ENCODE data around the gene MX1. TPM values are rescaled to one million over a fixed set of nuclear protein-coding genes. Genes with fewer than 3 reads are reported as not detected.

The MX1 gene
- total RNA-seq, 2 donors from 2014 or later: 7.0 to 14.8 TPM

GRCh38 chr21:41499920-41500319 is 73.9 kb downstream of the MX1 start:
- Histone ChIP-seq H3K4me1 (peaks cover 97% of the 10 kb centered on the region), H3K4me3 (no peak overlapping the region), H3K27me3 (no peaks in the 10 kb centered on the region), H3K36me3 (replicated peaks in 1 of 2; ENCODE audit: insufficient read depth in 1 of 2, low read depth in 2 of 2) (no peaks in the 10 kb centered on the region), H3K27ac (peak overlapping the region; percentile 83 to 98 (median 96)), H3K9me3 (no peaks in the 10 kb centered on the region)
- DNase-seq: peak in 1 of 4 donors; percentile 61
- ATAC-seq: no peak
- intact Hi-C loops (cut with DNase I): no loop called here
- WGBS, 2 donors: 27% methylated on average over 2 of the region's 2 CpGs
- TF ChIP-seq POLR2A (IDR thresholded peaks at IDR 0.05) (no peak), CTCF (IDR thresholded peaks at IDR 0.05) (no peak)

- Histone ChIP-seq H3K9me3 (no peaks in the 10 kb centered on the region), H3K4me1 (peaks cover 99% of the 10 kb centered on the region), H3K27me3 (no peaks in the 10 kb centered on the region), H3K36me3 (replicated peaks in 1 of 2; ENCODE audit: insufficient read depth in 1 of 2, low read depth in 2 of 2) (no peaks in the 10 kb centered on the region), H3K4me3 (no peak overlapping the region), H3K27ac (peak overlapping the region; percentile 83 to 98 (median 96))
- DNase-seq: no peak
- no peak for TF ChIP-seq CTCF (IDR thresholded peaks at IDR 0.05)
- no peak for TF ChIP-seq POLR2A (IDR thresholded peaks at IDR 0.05)
- intact Hi-C loops (cut with DNase I): no loop called here
- peak; percentile 28 for ATAC-seq
- WGBS, 2 donors: 22 to 35% methylated on average over 6 of the region's 6 CpGs
These were observed 74.3 kb downstream of the MX1 start for GRCh38 chr21:41500363-41500762.

DNA sequence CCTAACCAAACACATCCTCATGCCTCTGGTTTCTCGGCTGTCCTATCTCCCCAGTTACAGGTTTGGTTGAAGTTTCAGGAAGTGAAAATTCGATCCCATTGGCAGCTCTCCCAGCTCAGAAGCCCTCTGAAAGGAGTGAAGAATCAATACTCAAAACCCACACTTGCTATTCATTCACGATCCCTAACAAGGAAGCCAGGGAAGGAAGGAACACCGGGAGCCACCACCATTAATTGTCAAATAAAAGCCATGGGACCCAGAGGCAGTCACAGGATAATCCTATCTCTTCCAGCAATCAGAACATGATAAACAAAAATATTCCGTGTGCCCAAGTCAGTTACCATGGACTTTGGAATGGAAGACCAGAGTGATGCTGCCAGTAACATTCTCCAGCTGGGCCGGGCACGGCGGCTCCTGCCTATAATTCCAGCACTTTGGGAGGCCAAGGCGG is 74.9 kb downstream of the MX1 start:
- Histone ChIP-seq H3K4me1 (peaks cover 100% of the 10 kb centered on the region), H3K9me3 (no peaks in the 10 kb centered on the region), H3K4me3 (no peak overlapping the region), H3K27me3 (no peaks in the 10 kb centered on the region), H3K36me3 (replicated peaks in 1 of 2; ENCODE audit: insufficient read depth in 1 of 2, low read depth in 2 of 2) (no peaks in the 10 kb centered on the region), H3K27ac (peak overlapping the region; percentile 83 to 98 (median 96))
- DNase-seq (peak; percentile 66 to 80 (median 69)), ATAC-seq (peak; percentile 51)
- TF ChIP-seq POLR2A (IDR thresholded peaks at IDR 0.05): peak in 2 of 3 donors; percentile 12 to 15
- no peak for TF ChIP-seq CTCF (IDR thresholded peaks at IDR 0.05)
- intact Hi-C loops (cut with DNase I): no loop called here
- WGBS, 2 donors: 10 to 17% methylated on average over 9 of the region's 9 CpGs

DNA sequence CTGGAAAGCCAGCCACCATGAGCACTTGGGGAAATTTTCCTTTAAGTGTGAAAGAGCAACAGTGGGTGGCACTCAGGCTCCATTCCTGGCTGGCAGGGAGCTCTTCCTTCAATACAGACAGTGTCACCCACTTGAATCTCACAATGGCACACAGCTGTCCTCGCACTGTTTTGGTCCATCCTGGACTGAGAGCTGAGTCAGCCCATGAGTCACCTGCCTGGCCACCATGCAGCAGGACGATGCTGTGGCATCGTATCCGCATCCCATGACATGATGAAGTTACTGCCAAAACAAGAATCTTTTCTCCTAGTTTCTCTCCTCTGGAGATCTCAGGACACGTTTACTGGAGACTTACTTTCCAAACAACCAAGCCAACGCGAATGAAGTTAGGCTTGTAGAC is 75.9 kb downstream of the MX1 start:
- no peak for TF ChIP-seq POLR2A (IDR thresholded peaks at IDR 0.05)
- no peak for TF ChIP-seq CTCF (IDR thresholded peaks at IDR 0.05)
- WGBS, 2 donors: 47 to 57% methylated on average over 5 to 7 of the region's 7 CpGs
- intact Hi-C loops (cut with DNase I): no loop called here
- Histone ChIP-seq H3K9me3 (no peaks in the 10 kb centered on the region), H3K27me3 (no peaks in the 10 kb centered on the region), H3K4me1 (peaks cover 92% of the 10 kb centered on the region), H3K4me3 (no peak overlapping the region), H3K36me3 (replicated peaks in 1 of 2; ENCODE audit: insufficient read depth in 1 of 2, low read depth in 2 of 2) (no peaks in the 10 kb centered on the region), H3K27ac (peak overlapping the region; percentile 50 to 98 (median 96))
- ATAC-seq: no peak
- peak in 2 of 4 donors; percentile 42 to 52 for DNase-seq

- 51 to 60% methylated on average over 4 of the region's 4 CpGs for whole genome bisulfite sequencing, 2 donors
- no peaks in the 10 kb centered on the region for H3K36me3 ChIP-seq (replicated peaks in 1 of 2; ENCODE audit: insufficient read depth in 1 of 2, low read depth in 2 of 2)
- peak overlapping the region in 3 of 4 donors; percentile 96 to 98 (median 97) for H3K27ac ChIP-seq
- no peaks in the 10 kb centered on the region for H3K27me3 ChIP-seq
- intact Hi-C loops (cut with DNase I): no loop called here
- no peaks in the 10 kb centered on the region for H3K9me3 ChIP-seq
- H3K4me3 ChIP-seq: no peak overlapping the region
- ATAC-seq (no peak), DNase-seq (no peak)
- TF ChIP-seq CTCF (IDR thresholded peaks at IDR 0.05) (no peak), POLR2A (IDR thresholded peaks at IDR 0.05) (peak in 1 of 3 donors; percentile 1)
- peaks cover 79% of the 10 kb centered on the region for H3K4me1 ChIP-seq
These were observed 77.3 kb downstream of the MX1 start for GRCh38 chr21:41503331-41503730.

Data from body of pancreas (tissue), 4 donors.